ENCODE results near the gene PRPF38B. TPM values are rescaled to one million over a fixed set of nuclear protein-coding genes. Genes with fewer than 3 reads are reported as not detected.
"Not testable (repeated sequence)": the region's sequence is repeated elsewhere in the genome, so short reads cannot be mapped to it uniquely, and the experiment has no call there.

PRPF38B gene
- total RNA-seq, 1 donor from 2014 or later = 25.3 TPM

- DNase-seq (ENCODE audit: low spot score) = no peak
- Mint-ChIP-seq H3K36me3 (ENCODE audit: low read depth) (no peaks in the 10 kb centered on the region), H3K4me3 (ENCODE audit: unreplicated experiment) (no peak overlapping the region), H3K4me1 (ENCODE audit: low read depth) (peaks cover 6% of the 10 kb centered on the region), H3K9me3 (ENCODE audit: low read depth) (no peaks in the 10 kb centered on the region), H3K27me3 (ENCODE audit: low read depth) (no peaks in the 10 kb centered on the region), H3K27ac (ENCODE audit: unreplicated experiment) (no peak overlapping the region)
- no peak for TF ChIP-seq CTCF (IDR thresholded peaks at IDR 0.05)
These were observed 27.6 kb upstream of the PRPF38B start for GRCh38 chr1:108664481-108664880.

GRCh38 chr1:108665067-108665466, 27.0 kb upstream of the PRPF38B start:
- TF ChIP-seq CTCF (IDR thresholded peaks at IDR 0.05) = no peak
- Mint-ChIP-seq H3K36me3 (ENCODE audit: low read depth) (no peaks in the 10 kb centered on the region), H3K9me3 (ENCODE audit: low read depth) (no peaks in the 10 kb centered on the region), H3K27me3 (ENCODE audit: low read depth) (no peaks in the 10 kb centered on the region), H3K27ac (ENCODE audit: unreplicated experiment) (no peak overlapping the region), H3K4me3 (ENCODE audit: unreplicated experiment) (no peak overlapping the region), H3K4me1 (ENCODE audit: low read depth) (peaks cover 12% of the 10 kb centered on the region)
- no peak for DNase-seq (ENCODE audit: low spot score)

GRCh38 chr1:108665771-108666170, 26.3 kb upstream of the PRPF38B start:
- Mint-ChIP-seq H3K4me1 (ENCODE audit: low read depth) (peaks cover 19% of the 10 kb centered on the region), H3K36me3 (ENCODE audit: low read depth) (no peaks in the 10 kb centered on the region), H3K9me3 (ENCODE audit: low read depth) (no peaks in the 10 kb centered on the region), H3K27me3 (ENCODE audit: low read depth) (no peaks in the 10 kb centered on the region), H3K27ac (ENCODE audit: unreplicated experiment) (no peak overlapping the region), H3K4me3 (ENCODE audit: unreplicated experiment) (no peak overlapping the region)
- DNase-seq (ENCODE audit: low spot score) = no peak
- no peak for TF ChIP-seq CTCF (IDR thresholded peaks at IDR 0.05)

- not testable (repeated sequence) for H3K9me3 Mint-ChIP-seq (ENCODE audit: low read depth); H3K36me3 Mint-ChIP-seq (ENCODE audit: low read depth); H3K4me3 Mint-ChIP-seq (ENCODE audit: unreplicated experiment); H3K27ac Mint-ChIP-seq (ENCODE audit: unreplicated experiment); H3K27me3 Mint-ChIP-seq (ENCODE audit: low read depth); DNase-seq (ENCODE audit: low spot score)
- peaks cover 13% of the 10 kb centered on the region for H3K4me1 Mint-ChIP-seq (ENCODE audit: low read depth)
These were observed 24.7 kb upstream of the PRPF38B start for GRCh38 chr1:108667422-108667821.

GRCh38 chr1:108668777-108669176, 23.3 kb upstream of the PRPF38B start:
- no peak for TF ChIP-seq CTCF (IDR thresholded peaks at IDR 0.05)
- peaks cover 1% of the 10 kb centered on the region for H3K36me3 Mint-ChIP-seq (ENCODE audit: low read depth)
- no peak overlapping the region for H3K27ac Mint-ChIP-seq (ENCODE audit: unreplicated experiment)
- peaks cover 5% of the 10 kb centered on the region for H3K9me3 Mint-ChIP-seq (ENCODE audit: low read depth)
- H3K27me3 Mint-ChIP-seq (ENCODE audit: low read depth) = peaks cover 2% of the 10 kb centered on the region
- no peak overlapping the region for H3K4me3 Mint-ChIP-seq (ENCODE audit: unreplicated experiment)
- no peak for DNase-seq (ENCODE audit: low spot score)
- peaks cover 13% of the 10 kb centered on the region for H3K4me1 Mint-ChIP-seq (ENCODE audit: low read depth)

- DNase-seq (ENCODE audit: low spot score) = no peak
- H3K4me1 Mint-ChIP-seq (ENCODE audit: low read depth) = peaks cover 13% of the 10 kb centered on the region
- H3K4me3 Mint-ChIP-seq (ENCODE audit: unreplicated experiment) = no peak overlapping the region
- no peak overlapping the region for H3K27ac Mint-ChIP-seq (ENCODE audit: unreplicated experiment)
- no peak for TF ChIP-seq CTCF (IDR thresholded peaks at IDR 0.05)
- peaks cover 2% of the 10 kb centered on the region for H3K27me3 Mint-ChIP-seq (ENCODE audit: low read depth)
- H3K9me3 Mint-ChIP-seq (ENCODE audit: low read depth) = peaks cover 5% of the 10 kb centered on the region
- peaks cover 1% of the 10 kb centered on the region for H3K36me3 Mint-ChIP-seq (ENCODE audit: low read depth)
These were observed 22.4 kb upstream of the PRPF38B start for GRCh38 chr1:108669679-108670078.
